NCI-H2196 treated with DMSO at 0.1 percent for 48 hours (cell line): ENCODE results near the gene POLE4.

Source experiments
- DNase-seq: peaks from one replicate; lab custom pipeline; 2025; ENCODE audit not compliant: unreplicated experiment; lab: John Stamatoyannopoulos, UW

The POLE4 gene

GRCh38 chr2:74939919-74940812 lies 18.3 kb upstream of the POLE4 start:
- no peak for DNase-seq

GRCh38 chr2:74941284-74941683 lies 17.2 kb upstream of the POLE4 start:
- no peak for DNase-seq

- no peak for DNase-seq
These were observed 16.2 kb upstream of the POLE4 start for GRCh38 chr2:74942263-74942662.

- no peak for DNase-seq
These were observed 13.3 kb upstream of the POLE4 start for GRCh38 chr2:74944987-74945787.

- no peak for DNase-seq
These were observed 12.6 kb upstream of the POLE4 start for GRCh38 chr2:74945788-74946331.

GRCh38 chr2:74947703-74948102 lies 10.7 kb upstream of the POLE4 start:
- DNase-seq, result no peak

GRCh38 chr2:74948779-74949178 lies 9.7 kb upstream of the POLE4 start:
- DNase-seq, result no peak

- DNase-seq, result no peak
These were observed 7.2 kb upstream of the POLE4 start for GRCh38 chr2:74951211-74951754.

GRCh38 chr2:74952575-74952974 lies 5.9 kb upstream of the POLE4 start:
- DNase-seq, result no peak

- DNase-seq, result no peak
These were observed 4.5 kb upstream of the POLE4 start for GRCh38 chr2:74953796-74954499.

GRCh38 chr2:74954500-74954874 lies 4.0 kb upstream of the POLE4 start:
- DNase-seq, result no peak

- no peak for DNase-seq
These were observed 563 bp upstream of the POLE4 start for GRCh38 chr2:74957886-74958273.

- DNase-seq, result no peak
These were observed 786 bp downstream of the POLE4 start for GRCh38 chr2:74959106-74959751.

GRCh38 chr2:74966887-74967286 lies 8.4 kb downstream of the POLE4 start:
- DNase-seq, result no peak

GRCh38 chr2:74975016-74975415 lies 16.6 kb downstream of the POLE4 start:
- DNase-seq, result no peak

- no peak for DNase-seq
These were observed 21.4 kb downstream of the POLE4 start for GRCh38 chr2:74979844-74980243.

- DNase-seq, result no peak
These were observed 24.1 kb downstream of the POLE4 start for GRCh38 chr2:74982577-74982976.

- DNase-seq, result no peak
These were observed 25.4 kb downstream of the POLE4 start for GRCh38 chr2:74983631-74984392.

GRCh38 chr2:74984947-74985637 lies 26.6 kb downstream of the POLE4 start:
- DNase-seq, result no peak
